GM19324 (cell line): ENCODE measurements around the gene SBK2.

Source experiments
- ATAC-seq: cut with Tn5 transposase; IDR thresholded peaks from one replicate; pipeline ENCODE4 v1.9.1; 2021; ENCODE audit warnings: mild to moderate bottlenecking, moderate library complexity; ENCODE audit not compliant: unreplicated experiment, low FRiP score

The SBK2 gene

DNA sequence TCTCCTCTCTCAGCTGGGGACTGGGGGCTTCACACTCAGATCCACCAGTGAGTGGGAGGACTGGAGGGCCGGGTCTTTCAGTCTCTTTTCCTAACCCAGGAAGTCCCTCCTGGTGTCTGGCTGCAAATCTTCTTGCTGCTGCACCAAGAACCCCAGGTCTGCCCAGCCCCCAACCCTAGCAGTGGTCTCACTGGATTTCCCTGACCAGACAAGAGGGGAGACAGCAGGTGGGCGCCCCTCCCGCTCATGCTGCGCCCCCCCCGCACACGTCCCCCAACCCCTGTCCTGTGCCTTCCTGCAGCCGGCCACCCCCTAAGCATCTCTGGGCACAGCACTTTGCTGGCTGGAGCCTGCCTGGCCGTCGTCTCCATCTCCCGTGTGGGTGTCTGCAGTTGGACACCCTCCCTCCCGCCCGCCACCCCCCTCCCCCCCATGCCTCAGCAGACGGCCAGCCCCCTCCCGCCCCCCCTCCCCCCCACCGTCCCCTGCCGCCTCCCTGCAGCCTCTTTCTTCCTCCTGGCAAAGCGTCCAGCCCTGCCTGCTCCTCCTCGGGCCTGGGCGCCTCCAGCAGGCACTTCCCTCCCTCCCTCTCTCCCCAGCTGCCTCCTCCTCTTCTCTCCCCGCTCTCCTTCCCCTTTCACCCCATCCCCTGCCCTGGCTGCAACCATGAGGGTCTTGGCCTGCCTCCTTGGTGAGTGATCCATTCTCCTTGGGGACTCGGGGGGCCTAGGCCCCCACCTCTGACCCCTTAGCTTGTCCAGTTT, 48.8 kb downstream of the SBK2 start, which contains the start of gene SSC5D:
Gene SSC5D (plus strand): TSS at position 513 of the 764 bp plus-strand sequence. CDS start 154 bp downstream, at position 667.
- ATAC-seq: no peak

DNA sequence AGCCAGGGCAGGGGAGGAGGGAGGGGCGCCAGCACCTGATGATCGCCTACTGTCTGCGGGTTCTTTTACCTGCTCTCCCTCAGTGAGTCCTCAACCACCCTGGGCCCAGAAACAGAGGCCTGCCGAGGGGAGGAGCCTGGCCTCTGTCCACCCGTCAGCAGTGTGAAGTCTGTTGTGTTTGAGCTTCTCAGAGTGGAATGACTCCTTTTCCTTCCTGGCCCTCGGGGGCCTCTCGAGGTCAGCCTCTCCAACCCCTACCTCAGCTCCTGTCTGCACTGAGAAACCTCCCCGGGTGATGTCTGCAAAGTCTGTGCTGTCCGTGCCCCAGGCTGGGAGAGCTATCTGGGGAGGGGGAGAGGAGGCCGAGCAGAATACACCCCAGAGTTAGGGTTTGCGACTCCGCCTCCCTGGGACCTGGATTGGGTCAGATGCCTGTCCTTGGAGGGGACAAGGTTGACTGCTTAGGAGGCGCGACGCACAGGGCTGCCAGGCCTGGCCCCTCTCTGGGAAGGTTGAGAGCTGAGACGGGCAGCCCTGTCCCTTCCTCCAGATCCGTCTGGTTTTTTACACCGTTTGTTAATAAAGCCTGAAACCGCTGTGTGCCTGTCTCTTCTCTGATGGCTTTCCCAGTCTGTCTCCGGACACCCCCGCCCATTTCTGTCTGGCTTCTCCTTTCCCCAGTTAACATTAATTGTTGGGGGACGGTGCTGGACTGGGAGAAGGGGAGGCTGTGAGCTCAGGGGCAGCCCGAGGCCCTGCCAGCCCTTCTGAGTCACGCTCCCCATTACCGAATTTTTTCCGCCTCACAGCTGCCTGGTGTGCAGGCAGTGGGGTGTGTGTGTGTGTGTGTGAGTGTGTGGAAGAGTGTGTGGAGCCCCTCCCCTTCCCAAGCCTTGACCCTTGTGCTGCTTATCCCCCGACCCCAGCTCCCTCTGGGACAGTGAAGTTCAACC, 49.7 kb downstream of the SBK2 start:
- ATAC-seq: no peak

GRCh38 chr19:55486043-55486970, 50.6 kb downstream of the SBK2 start:
- ATAC-seq: no peak

GRCh38 chr19:55485439-55486011, 51.4 kb downstream of the SBK2 start:
- no peak for ATAC-seq

DNA sequence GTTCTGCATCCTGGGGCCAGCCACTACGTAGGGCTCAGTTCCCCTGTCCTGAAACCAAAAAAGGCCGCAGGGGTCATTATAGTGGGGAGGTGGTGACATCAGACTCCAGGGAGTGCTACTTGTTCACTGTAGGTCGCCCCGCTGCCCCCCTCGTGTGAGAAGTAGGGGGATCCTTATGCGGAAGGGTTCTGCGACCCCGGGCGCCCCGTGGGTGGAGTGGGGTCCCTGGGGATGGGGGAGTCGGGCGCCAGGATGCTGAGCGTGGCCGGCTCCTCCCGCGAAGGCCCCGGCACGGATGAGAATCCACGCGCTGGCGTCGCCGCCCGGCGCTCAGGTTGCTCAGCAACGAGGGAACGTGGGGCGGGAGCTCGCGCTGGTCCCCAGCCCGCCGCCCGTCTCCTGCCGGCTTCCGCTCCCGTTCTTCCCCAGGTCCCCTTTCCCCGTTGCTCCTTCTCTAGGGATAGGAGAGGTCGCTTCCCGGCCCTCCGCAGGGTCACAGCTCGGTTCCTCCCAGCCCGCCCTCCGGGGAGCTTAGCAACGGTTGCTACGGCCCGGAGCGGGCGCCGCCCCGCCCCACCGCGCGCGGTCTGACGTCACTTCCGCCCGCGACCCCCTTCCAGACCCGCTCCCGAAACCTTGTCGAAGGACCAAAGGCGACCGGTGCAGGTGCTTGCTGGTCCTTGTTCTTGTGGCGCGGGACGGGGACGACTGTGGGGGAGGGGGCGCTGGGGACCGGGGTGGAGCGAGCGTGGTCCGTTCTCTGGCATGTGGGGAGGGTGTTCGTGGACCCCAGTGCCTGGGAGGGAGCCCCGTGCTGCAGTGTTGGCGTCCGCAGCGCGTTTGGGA, 52.1 kb downstream of the SBK2 start, which contains the start of gene NAT14:
Gene NAT14 (plus strand): TSS at position 596 of the 846 bp plus-strand sequence. CDS start 521 bp downstream, outside the sequence.
- ATAC-seq: no peak

GRCh38 chr19:55483706-55484592, 53.0 kb downstream of the SBK2 start:
- no peak for ATAC-seq

DNA sequence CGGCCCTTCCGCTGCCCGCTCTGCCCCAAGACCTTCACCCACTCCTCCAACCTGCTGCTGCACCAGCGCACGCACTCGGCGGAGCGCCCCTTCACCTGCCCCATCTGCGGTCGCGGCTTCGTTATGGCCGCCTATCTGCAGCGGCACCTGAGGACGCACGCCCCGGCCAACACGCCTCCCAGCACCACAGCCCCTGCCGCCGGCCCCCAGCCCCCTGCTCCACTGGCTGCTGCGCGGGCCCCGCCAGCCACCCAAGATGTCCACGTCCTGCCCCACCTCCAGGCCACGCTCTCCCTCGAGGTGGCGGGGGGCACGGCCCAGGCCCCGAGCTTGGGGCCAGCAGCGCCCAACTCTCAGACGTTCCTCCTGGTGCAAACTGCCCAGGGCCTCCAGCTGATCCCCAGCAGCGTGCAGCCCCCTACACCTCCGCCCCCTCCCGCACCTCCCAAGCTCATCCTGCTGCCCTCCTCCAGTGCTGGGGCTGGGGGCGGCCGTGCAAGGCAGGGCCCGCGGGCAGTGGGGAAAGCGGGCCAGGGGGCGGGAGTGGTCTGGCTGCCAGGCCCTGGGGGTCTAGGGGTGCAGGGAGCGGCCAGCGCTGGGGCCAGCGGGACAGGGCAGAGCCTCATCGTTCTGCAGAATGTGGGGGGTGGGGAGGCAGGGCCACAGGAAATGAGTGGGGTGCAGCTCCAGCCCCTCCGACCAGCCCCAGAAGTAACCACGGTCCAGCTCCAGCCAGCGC, 53.8 kb downstream of the SBK2 start:
- no peak for ATAC-seq

- no peak for ATAC-seq
Measured at GRCh38 chr19:55482156-55482961, 54.6 kb downstream of the SBK2 start.

DNA sequence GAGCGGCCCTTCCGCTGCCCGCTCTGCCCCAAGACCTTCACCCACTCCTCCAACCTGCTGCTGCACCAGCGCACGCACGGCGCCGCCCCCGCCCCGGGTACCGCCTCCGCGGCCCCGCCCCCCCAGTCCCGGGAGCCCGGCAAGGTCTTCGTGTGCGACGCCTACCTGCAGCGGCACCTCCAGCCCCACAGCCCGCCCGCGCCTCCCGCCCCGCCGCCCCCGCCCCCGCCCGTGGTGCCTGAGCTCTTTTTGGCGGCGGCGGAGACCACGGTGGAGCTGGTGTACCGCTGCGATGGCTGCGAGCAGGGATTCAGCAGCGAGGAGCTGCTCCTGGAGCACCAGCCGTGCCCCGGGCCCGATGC, 55.2 kb downstream of the SBK2 start:
- no peak for ATAC-seq

DNA sequence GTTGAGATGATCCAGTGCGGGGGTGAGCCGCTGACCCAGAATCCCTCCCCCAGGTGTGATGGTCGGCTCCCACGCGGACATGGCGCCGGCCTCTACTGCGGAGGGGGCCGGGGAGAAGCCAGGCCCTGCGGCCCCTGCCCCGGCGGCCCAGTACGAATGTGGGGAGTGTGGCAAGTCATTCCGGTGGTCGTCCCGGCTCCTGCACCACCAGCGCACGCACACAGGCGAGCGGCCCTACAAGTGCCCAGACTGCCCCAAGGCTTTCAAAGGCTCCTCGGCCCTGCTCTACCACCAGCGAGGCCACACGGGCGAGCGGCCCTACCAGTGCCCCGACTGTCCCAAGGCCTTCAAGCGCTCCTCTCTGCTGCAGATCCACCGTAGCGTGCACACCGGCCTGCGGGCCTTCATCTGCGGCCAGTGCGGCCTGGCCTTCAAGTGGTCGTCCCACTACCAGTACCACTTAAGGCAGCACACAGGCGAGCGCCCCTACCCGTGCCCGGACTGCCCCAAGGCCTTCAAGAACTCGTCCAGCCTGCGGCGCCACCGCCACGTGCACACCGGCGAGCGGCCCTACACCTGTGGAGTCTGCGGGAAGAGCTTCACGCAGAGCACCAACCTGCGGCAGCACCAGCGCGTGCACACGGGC, 55.7 kb downstream of the SBK2 start:
- ATAC-seq: no peak

DNA sequence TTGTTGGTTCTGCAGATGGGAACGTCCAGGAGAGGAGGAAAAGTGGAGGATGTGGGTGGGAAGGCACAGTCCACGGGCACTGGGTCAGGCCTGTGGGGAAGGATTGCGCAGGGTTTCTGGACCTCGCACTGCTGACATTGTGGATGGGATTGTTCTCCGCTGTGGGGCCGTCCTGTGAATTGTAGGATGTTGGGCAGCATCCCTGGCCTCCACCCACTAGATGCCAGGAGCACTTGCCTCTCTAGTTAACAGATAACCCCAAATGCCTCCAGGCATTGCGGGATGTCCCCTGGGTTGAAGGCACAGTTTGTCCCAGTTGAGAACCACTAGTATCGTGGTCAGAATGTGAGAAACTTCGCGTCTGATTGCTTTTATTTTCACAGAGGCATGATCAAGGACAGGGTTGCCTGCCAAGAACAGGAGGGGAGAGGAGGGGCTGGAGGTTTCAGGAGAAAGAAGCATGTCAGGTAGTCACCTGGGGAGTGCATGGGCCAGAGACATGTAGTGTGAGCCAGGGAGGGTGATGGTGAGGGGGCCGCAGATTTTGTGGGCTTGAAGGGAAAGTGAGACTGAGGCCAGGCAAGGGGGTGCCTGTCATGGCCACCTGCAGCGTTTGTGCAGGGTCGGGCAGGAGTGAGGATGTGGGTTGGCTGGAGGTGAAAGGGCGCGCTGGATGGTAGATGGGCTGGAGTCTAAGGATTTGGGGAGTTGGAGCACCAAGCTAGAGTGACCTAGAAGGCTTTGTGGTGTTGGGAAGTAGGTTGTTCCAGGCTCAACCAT, 57.3 kb downstream of the SBK2 start:
- ATAC-seq: no peak

- no peak for ATAC-seq
Measured at GRCh38 chr19:55479045-55479444, 57.9 kb downstream of the SBK2 start.
